Measurements from ENCODE around the gene UGT1A6.

The UGT1A6 gene

DNA sequence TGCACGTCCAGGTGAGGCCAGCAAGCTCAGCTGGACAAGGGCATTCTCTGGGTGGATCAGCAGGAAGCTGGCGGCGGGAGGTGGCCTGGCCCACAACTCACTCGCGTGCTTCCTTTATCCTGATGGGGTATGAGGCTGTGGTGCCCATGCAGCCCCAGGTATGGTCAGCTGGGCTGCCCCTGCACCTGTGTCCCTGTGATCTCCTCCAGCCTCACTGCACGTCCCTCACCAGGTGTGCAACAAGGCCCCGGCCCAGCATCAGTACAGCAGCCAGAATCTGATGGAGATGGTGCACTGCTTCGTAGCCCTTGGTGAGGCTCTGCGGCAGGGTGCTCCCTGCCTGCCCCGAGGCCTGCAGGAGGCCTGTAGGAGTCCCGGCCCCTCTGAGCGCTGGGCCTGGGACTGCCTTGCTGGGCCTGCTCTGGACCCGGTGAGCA, 103.1 kb downstream of the UGT1A6 start:
- no peaks in the 10 kb centered on the region for H3F3A ChIP-seq (ENCODE audit: insufficient read depth, low read length)
- TF ChIP-seq EZH2 (optimal IDR thresholded peaks at IDR 0.05; ENCODE audit: low read depth, low read length) (no peak), EZH2phosphoT487 (IDR thresholded peaks at IDR 0.05; ENCODE audit: low read length) (no peak)
- TF ChIP-seq, protein P1, sequence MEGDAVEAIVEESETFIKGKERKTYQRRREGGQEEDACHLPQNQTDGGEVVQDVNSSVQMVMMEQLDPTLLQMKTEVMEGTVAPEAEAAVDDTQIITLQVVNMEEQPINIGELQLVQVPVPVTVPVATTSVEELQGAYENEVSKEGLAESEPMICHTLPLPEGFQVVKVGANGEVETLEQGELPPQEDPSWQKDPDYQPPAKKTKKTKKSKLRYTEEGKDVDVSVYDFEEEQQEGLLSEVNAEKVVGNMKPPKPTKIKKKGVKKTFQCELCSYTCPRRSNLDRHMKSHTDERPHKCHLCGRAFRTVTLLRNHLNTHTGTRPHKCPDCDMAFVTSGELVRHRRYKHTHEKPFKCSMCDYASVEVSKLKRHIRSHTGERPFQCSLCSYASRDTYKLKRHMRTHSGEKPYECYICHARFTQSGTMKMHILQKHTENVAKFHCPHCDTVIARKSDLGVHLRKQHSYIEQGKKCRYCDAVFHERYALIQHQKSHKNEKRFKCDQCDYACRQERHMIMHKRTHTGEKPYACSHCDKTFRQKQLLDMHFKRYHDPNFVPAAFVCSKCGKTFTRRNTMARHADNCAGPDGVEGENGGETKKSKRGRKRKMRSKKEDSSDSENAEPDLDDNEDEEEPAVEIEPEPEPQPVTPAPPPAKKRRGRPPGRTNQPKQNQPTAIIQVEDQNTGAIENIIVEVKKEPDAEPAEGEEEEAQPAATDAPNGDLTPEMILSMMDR (IDR thresholded peaks at IDR 0.05; ENCODE audit: low read length) = no peak
- H3K4me3 ChIP-seq (ENCODE audit: low read length) = no peak overlapping the region
- no peaks in the 10 kb centered on the region for H3K9me3 ChIP-seq (replicated peaks; ENCODE audit: insufficient read depth, low read length)
- H3K27ac ChIP-seq (ENCODE audit: low read length) = no peak overlapping the region
- H3K4me2 ChIP-seq (ENCODE audit: low read depth, low read length) = no peak overlapping the region
- H3K27me3 ChIP-seq (replicated peaks; ENCODE audit: insufficient read depth, low read length) = no peaks in the 10 kb centered on the region
- H3K9me2 ChIP-seq (replicated peaks; ENCODE audit: insufficient read depth, low read length) = no peaks in the 10 kb centered on the region
- peaks cover under 1% of the 10 kb centered on the region for H3K4me1 ChIP-seq (ENCODE audit: low read length)
- H4K20me1 ChIP-seq (ENCODE audit: insufficient read depth, low read length) = no peaks in the 10 kb centered on the region
- no peaks in the 10 kb centered on the region for H3K36me3 ChIP-seq (replicated peaks; ENCODE audit: insufficient read depth, low read length)
- H2AFZ ChIP-seq (ENCODE audit: low read length) = no peak overlapping the region
- DNase-seq = no peak
- no peak overlapping the region for H3K9ac ChIP-seq (ENCODE audit: low read length)
- H3K79me2 ChIP-seq (ENCODE audit: low read length) = no peaks in the 10 kb centered on the region

DNA sequence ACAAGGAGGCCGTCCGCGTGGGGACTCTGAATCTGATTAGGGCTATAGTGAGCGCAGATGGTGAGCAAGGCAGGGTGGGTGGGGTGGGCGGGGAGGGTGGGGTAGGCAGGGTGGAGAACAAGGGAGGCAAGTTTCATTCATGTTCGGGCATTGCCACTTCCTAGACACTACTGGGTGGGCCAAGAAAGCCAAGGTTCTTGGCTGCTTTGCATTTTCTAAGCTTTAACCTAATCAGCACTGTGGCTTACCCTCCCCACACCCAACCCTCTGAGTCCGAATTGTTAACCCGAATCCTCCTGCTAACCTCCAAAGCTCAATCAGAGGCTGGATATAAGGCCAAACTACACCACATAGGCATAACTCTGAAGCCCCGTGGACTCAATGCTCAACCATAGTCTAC, 103.6 kb downstream of the UGT1A6 start:
- Histone ChIP-seq H3K9me2 (replicated peaks; ENCODE audit: insufficient read depth, low read length) (no peaks in the 10 kb centered on the region), H4K20me1 (ENCODE audit: insufficient read depth, low read length) (no peaks in the 10 kb centered on the region), H3F3A (ENCODE audit: insufficient read depth, low read length) (no peaks in the 10 kb centered on the region), H3K4me3 (ENCODE audit: low read length) (no peak overlapping the region), H3K27ac (ENCODE audit: low read length) (no peak overlapping the region), H2AFZ (ENCODE audit: low read length) (no peak overlapping the region), H3K79me2 (ENCODE audit: low read length) (no peaks in the 10 kb centered on the region), H3K9me3 (replicated peaks; ENCODE audit: insufficient read depth, low read length) (no peaks in the 10 kb centered on the region), H3K9ac (ENCODE audit: low read length) (no peak overlapping the region), H3K4me1 (ENCODE audit: low read length) (peaks cover 5% of the 10 kb centered on the region), H3K27me3 (replicated peaks; ENCODE audit: insufficient read depth, low read length) (no peaks in the 10 kb centered on the region), H3K4me2 (ENCODE audit: low read depth, low read length) (no peak overlapping the region), H3K36me3 (replicated peaks; ENCODE audit: insufficient read depth, low read length) (no peaks in the 10 kb centered on the region)
- TF ChIP-seq, protein P1 (IDR thresholded peaks at IDR 0.05; ENCODE audit: low read length) = no peak
- TF ChIP-seq EZH2 (optimal IDR thresholded peaks at IDR 0.05; ENCODE audit: low read depth, low read length) (no peak), EZH2phosphoT487 (IDR thresholded peaks at IDR 0.05; ENCODE audit: low read length) (no peak)
- DNase-seq = no peak

DNA sequence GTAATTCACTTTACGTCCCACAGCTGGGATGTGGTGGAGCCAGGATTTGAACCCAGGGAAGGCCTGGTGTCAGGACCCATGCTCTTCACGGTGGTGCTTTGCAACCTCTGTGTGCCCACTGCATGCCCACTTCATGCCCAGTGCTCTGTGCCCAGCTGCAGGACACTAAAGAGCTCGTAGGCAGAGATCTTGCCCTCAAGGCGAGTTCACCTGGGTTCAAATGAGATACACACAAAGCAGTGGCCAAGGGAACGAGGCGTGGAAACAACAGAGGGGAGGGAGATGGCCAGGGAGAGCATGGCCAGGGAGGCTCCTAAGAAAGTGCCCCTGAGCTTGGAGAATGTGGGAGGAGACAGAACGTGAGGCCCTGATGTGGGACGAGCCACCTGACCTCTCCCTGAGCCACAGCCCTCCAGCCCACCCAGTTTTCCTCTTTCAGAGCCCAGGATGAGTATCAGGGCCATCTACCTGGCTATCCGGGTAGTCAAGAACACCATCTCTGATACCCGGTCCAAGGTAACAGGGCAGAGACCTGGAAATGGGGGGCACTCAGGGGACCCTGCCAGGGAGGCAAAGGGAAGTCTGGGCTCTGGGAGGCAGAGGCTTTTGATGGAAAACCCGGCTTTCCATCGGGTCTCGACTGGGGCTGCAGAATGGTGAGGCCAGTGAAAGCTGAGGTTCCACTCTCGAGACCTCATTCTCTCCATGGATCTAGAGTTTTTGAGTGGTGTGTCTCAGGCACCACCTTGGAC, 105.8 kb downstream of the UGT1A6 start:
- no peaks in the 10 kb centered on the region for H3K9me3 ChIP-seq (replicated peaks; ENCODE audit: insufficient read depth, low read length)
- DNase-seq = no peak
- H3K4me1 ChIP-seq (ENCODE audit: low read length) = peaks cover 11% of the 10 kb centered on the region

More for the DNA sequence above, 105.8 kb downstream of the UGT1A6 start:
- H3K27me3 ChIP-seq (replicated peaks; ENCODE audit: insufficient read depth, low read length) = no peaks in the 10 kb centered on the region
- H3F3A ChIP-seq (ENCODE audit: insufficient read depth, low read length) = no peaks in the 10 kb centered on the region
- H3K36me3 ChIP-seq (replicated peaks; ENCODE audit: insufficient read depth, low read length) = no peaks in the 10 kb centered on the region
- no peak overlapping the region for H3K4me2 ChIP-seq (ENCODE audit: low read depth, low read length)
- H4K20me1 ChIP-seq (ENCODE audit: insufficient read depth, low read length) = no peaks in the 10 kb centered on the region
- no peaks in the 10 kb centered on the region for H3K9me2 ChIP-seq (replicated peaks; ENCODE audit: insufficient read depth, low read length)
- H3K79me2 ChIP-seq (ENCODE audit: low read length) = no peaks in the 10 kb centered on the region
- no peak overlapping the region for H2AFZ ChIP-seq (ENCODE audit: low read length)
- H3K9ac ChIP-seq (ENCODE audit: low read length) = no peak overlapping the region
- H3K4me3 ChIP-seq (ENCODE audit: low read length) = no peak overlapping the region
- H3K27ac ChIP-seq (ENCODE audit: low read length) = no peak overlapping the region
- TF ChIP-seq, protein P1 (IDR thresholded peaks at IDR 0.05; ENCODE audit: low read length) = no peak
- no peak for TF ChIP-seq EZH2phosphoT487 (IDR thresholded peaks at IDR 0.05; ENCODE audit: low read length)
- no peak for TF ChIP-seq EZH2 (optimal IDR thresholded peaks at IDR 0.05; ENCODE audit: low read depth, low read length)

Data from MM.1S (cell line).